ENCODE results near the gene AMIGO2.

AMIGO2 gene

GRCh38 chr12:47097276-47097896, 17.6 kb upstream of the AMIGO2 start:
- DNase-seq: no peak

DNA sequence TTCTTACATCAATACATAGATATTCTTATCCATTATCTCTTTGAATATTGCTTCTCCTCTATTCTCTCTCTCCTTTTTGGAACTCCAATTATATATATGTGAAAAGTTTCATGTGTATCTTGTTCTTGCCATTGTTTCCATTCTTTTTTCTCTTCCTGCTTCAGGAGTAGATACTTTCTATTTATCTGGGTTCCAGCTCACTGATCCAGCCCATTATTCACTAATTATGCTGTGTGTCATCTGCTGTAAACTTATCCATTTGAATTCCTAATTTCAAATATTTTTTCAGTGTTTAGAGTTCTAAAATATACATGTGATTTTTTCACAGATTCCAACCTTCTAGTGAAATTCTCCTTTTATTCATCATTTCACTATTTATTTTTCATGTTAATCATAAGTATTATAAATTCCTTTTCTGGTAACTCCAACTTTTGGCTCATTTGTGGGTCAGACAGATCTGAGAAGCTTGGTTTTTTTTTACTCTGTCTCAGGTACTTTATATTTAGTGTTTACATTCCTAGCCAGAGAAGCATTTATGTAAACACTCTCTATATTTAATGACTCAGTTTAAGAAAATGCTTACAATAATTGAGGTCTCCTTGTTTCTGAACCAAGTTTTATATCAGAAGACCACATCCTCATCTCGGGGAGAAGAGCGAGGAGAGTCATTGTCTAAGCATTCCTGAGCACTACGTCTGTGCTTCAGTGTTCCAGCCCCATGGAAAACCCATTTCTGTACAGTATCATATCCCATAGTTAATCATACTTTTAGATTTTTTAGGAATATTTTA, 15.9 kb upstream of the AMIGO2 start:
- no peak for DNase-seq

DNA sequence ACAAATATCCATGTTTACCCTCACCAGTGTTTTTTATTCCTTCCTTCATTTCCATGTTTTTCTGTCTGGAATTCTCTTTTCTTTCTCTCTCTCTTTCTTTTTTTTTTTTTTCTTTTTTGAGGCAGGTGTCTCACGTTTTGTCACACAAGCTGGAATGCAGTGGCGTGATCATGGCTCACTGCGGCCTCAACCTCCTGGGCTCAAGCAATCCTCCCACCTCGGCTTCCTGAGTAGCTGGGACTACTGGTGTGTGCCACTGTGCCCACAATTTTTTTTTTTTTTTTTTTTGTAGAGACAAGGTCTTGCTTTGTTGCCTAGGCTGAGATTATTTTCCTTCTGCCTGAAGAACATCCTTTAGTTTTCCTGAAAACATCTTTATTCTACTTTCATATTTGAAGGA, 15.0 kb upstream of the AMIGO2 start:
- DNase-seq: no peak

- no peak for DNase-seq
Measured at GRCh38 chr12:47091009-47091408, 11.2 kb upstream of the AMIGO2 start.

GRCh38 chr12:47088021-47088944, 8.5 kb upstream of the AMIGO2 start:
- DNase-seq: no peak

DNA sequence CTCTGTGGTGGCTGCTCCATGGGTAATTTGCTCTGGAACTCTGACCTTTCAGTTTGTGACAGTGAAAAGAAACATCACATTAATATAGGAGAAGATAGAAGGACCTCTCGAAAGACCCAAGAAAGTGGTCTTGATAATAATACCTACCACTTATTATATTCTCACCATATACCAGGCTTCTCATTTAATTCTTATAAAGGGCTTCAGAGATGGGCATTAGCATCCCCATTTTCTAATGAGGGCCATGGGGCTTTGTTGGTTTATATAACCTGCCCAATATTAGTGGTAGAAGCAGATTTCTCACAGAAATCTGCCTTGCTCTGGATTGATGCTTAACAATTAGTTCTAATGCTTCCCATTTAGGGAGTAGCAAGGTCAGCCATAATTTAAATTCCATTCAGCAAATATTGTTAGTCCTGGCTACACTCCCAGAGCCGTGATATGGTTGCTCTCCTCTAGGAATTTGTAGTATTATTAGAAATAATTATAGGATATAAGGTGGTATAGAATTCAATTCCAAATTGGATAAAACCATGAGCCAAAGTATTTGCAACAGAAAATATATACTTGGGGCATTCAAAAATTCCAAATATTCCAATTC, 7.4 kb upstream of the AMIGO2 start:
- DNase-seq: no peak

DNA sequence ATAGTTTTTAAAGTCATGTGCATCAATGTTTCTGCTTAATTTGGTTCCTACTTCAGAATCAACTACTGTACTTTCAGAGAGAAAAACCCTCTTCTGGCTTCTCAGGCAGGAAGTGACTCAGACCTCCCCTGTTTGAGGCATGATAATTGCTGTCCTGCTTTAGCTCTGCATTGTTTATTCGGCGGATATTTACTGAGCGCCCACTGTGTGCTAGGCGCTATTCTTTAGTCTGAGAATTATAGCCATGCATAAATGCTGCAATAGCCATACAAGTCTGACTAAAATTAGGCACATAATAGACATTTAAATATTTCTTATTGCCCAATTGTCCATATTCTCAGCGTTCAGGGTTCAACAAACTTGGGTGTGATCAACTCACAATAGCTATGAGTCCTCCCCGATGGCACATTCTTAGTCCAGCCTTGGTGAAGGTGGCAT, 6.1 kb upstream of the AMIGO2 start:
- no peak for DNase-seq

DNA sequence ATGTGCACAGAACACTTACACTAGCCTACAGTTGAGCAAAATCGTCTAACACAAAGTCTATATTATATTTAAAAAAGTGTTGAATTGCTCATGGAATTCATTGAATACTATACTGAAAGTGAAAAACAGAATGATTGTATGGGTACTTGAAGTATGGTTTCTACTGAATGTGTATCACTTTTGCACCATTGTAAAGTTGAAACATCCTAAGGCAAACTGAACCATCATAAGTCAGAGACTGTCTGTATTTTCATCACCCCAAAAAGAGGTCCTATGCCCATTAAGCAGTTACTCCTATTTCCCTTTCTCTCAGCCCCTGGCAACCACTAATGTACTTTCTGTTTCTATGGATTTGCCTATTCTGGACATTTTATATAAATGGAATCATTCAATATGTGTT, 4.4 kb upstream of the AMIGO2 start:
- no peak for DNase-seq

DNA sequence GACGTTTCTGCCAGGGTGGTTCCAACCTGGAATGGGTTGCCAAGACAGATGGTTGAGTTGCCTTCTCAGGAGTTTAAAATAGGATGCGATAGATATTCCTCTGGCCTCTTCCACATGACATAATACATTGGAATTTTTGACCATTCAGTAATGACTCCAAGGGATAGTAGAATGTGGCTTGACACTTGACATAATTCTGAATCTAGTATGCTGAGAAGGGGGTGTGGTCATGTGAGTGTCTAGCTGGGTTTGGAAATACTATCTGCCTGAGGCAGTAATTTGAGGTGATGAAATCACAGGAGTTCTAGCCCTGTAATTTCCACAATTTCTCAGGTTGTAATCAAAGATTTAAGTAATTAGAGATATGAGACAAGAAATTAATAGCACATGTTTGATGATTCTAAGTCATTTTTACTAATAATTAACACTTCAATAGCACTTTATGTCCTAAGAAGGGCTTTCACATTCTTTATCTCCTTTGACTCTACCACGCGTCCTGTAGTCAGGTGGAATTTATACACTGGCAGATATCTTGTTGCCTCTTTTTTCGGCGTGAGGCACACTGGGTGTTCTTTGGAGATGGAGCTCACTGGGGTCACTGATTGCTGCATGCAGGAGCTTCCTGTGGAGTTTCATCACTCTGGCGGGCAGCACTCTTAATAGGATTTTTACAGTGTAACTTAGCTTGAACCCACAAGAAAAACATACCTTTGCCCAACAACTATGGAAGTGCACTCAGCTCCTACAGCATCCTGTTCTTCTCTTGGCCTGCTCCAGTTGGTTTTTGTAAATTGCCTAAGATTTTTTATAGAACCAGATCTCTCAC, 3.2 kb upstream of the AMIGO2 start:
- DNase-seq: no peak

- no peak for DNase-seq
Measured at GRCh38 chr12:47082283-47082682, 2.5 kb upstream of the AMIGO2 start.

DNA sequence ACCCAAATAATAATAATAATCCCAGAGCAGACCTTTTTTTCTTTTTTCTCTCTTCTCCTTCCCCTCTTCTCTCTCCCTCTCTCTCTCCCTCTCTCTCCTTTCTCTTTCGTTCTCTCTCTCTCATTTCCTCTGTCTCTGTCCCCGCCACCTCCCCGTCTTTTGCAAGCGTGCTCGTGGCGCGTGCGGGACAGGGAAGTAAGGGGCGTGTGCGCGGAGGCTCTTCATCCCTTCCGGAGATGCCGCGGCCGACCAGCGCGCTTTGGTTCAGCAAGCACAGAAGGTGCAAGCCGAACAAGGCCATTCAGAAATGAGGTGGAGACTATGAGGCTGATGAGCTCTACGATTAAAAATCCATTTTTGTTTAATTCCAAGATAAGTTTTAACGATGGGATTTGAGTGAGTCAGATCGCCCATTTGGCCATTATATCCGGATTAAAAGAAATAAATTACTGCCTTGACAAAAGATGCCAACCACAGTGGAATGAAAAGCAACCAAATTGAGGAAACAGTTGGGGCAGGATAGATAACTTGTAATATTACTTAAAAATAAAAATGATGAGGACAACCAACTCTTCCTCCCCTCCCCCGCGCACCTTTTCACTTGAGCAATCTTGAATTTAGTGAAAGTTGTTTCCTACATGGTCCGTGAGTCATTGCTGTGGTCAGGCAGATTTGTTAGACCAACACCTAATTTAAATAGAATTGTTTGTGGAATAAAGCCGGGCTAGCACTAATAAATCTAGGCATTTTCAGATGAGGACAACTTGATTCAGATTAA, 1.2 kb upstream of the AMIGO2 start:
- DNase-seq: no peak

DNA sequence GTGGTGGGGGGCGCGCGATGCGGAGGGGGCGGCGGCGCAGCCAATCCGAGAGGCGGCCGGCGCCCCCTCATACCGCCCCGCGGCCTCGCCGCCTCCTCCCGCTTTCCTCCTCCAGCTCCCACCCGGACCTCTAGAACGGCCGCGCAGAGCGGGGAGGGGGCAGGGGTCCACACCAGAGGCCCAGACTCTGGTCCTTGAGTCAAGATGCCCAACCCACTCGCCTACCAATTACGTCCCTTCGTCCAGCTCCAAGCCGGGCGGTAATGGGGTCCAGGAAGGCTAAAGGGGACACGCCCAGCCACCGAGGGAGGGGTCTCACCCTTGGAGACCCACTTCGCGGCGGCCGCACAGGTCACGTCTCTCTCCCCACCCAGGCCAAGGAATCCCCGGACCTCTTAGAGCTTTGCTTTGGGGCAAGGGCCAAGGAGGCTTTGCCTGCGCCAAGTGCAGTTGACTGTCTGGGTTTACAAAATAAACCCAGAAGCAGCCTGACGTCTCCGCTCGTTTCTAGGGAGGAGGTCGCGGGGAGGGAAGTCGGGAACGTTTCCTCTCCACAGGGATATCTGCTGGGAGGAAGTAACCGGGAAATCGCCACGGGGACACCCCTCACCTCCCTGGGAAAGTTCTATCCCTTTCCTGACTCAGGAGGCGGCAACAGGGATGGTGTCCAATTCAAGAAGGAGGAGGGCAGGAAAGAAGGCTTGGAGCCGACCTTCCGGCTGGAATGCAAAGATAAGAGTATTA, 394 bp upstream of the AMIGO2 start:
- DNase-seq: peak; percentile 58

GRCh38 chr12:47078733-47079467, 859 bp downstream of the AMIGO2 start:
- no peak for DNase-seq

DNA sequence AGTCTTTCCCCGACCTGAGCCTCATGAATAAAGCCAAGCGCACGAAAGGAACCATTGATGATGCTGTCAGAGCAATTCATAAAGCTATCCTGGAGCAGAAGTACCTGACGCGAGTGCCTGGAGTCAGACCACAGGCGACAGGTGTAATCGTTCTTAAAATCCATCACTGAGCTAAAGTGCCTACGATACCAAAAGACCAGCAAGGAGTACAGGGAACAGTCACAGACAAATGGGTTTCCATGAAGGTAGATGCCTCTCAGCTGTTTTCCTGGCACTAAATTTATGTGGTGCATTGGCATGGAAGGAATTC, 1.7 kb downstream of the AMIGO2 start:
- DNase-seq: no peak

DNA sequence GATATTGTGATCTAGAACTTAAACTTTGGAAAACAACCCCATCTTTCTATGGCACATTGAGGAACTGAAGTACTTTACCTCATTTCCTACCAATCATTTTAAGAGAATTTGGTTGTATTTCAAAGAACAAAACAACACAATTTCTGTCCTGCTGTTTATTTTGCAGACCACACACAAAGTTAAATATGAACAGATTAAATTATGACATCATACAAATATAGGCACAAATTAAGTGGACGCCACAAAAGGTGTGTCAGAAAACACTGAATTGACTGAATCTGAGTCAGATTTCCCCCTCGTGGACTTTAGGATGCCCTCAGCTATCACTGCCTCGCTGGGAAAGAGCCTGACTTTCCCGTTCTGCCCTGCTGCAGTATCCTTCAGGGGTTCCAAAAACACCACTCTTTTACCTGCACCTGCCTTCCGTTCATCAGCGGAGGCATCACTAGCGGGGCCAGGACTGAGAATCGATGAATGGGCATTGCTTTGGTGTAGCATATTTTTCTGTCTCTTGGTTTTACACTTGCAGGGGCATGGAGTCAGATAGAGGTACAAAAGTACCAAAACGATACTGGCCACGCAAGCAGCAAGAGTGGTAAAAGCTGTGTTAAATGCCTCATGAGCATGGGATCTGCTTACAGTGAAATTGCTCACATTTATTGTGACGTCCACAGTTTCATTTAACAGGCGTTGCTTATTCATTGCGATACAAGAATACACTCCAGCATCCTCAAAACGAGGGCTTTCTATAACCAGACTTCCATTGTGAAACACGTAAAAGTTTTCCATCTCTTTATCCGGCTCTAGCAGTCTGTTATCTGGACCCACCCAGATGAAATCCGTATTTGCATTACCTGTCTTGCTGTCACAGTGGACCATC, 2.3 kb downstream of the AMIGO2 start:
- DNase-seq: no peak

DNA sequence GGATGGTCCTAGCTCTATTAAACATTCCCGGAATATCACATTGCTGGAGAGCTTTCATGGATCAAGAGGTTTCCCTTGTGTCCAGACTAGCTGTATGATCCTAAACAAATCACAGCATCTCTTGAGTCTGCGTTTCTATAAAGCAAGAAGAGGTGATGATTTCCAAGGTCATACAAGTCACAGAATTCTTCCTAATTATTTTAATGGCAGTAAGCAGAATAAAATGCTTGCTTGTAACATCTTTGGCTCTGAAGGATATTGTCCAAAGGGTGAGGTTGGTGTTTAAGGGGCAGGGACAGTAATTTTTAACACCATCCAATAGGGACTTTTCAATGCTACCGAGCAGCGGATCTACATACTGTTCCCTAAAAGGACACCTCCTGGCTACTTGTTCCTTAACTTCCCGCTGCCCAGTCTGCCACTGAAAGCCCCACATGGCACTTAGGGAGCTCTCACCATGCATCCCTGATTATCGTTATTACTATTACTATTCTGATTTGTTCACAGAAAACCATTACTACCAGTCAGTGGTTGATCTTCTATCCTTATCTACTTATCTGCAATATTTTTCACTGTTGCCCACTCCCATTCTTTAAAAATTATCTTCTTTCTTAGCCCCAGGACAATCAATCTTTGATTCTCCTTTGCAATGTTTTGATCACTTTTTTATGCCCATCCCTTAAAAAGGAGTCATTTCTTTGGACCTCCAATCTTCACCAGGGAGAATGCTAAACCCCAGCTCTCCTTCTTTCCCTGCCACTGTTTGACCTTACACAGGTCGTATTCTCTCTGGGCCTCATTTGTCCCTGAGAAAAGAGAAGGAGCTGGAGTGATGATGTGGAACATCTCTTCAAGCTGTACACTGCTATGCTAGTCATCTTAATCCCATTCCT, 4.3 kb downstream of the AMIGO2 start:
- no peak for DNase-seq

DNA sequence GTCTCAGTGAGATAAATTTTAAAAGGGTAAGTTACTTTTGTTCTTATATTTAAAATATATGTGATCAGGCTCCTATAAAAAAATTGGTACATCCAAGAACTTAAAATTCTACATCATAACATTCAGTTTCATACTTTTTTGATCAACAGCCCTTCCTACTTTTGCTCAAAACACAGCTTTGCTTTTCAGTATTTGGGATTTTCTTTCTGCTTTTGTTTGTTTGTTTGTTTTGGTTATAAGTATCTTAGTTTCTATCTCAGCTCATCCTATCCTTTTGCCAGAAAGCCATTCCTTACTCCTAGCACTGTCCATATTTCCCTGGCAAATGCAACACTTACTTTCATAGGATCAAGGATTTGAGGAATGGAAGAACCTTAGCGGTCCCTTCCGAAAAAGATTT, 5.0 kb downstream of the AMIGO2 start:
- no peak for DNase-seq

GRCh38 chr12:47073951-47074350, 5.8 kb downstream of the AMIGO2 start:
- DNase-seq: no peak

Data from 8988T (cell line).